HepG2 (cell line): ENCODE data around the gene COPB2. TPM values are rescaled to one million over a fixed set of nuclear protein-coding genes. Genes with fewer than 3 reads are reported as not detected.
A peak's percentile ranks its signal among the peaks of the same experiment; 100 is the strongest.

ENCODE experiments used
- ASH2L ChIP-seq: fragments of 300-600, 200-600 bp; sonication (generic); IDR thresholded peaks from 2 replicates; pipeline ENCODE4 v1.7.0; 2017; ENCODE audit warnings: low read depth, mild to moderate bottlenecking, moderate library complexity, mixed read lengths, low read length; ENCODE audit not compliant: insufficient read length
- EEA1 ChIP-seq: sonication (generic); formaldehyde crosslinking; IDR thresholded peaks from 2 replicates; pipeline ENCODE4 v1.5.1; 2020; ENCODE audit warnings: mild to moderate bottlenecking, missing genetic modification reagents, borderline replicate concordance
- EZH2 ChIP-seq: conservative IDR thresholded peaks from 2 replicates; pipeline ENCODE4 v1.6.1; 2012; ENCODE audit warnings: mild to moderate bottlenecking, low read depth, low read length, moderate library complexity
- GABPA ChIP-seq, 2 experiments: IDR thresholded peaks; 2 replicates each; pipeline ENCODE4 v1.6.1; 2011 to 2016; ENCODE audit warnings: low read depth in 2 of 2, low read length in 1 of 2, missing biosample characterization in 1 of 2, missing genetic modification characterization in 1 of 2
- HNRNPLL ChIP-seq: fragments of 200-400 bp; formaldehyde crosslinking; IDR thresholded peaks from 2 replicates; pipeline ENCODE4 v1.6.1; 2017; ENCODE audit warnings: mild to moderate bottlenecking, low read depth, low read length; ENCODE audit not compliant: poor library complexity, severe bottlenecking
- NR2F1 ChIP-seq, 2 experiments: fragments of 450-650 bp in 1 of 2; formaldehyde crosslinking in 1 of 2; IDR thresholded peaks; 2 replicates each; pipeline versions ENCODE4 v1.5.0 to v1.6.1; 2016 to 2020; ENCODE audit warnings: mild to moderate bottlenecking in 1 of 2, missing compliant biosample characterization in 1 of 2, missing genetic modification reagents in 1 of 2, moderate library complexity in 1 of 2
- SIN3A ChIP-seq: IDR thresholded peaks from 2 replicates; pipeline ENCODE4 v1.6.1; 2011; ENCODE audit warnings: low read depth, mild to moderate bottlenecking, control low read depth, low read length, borderline replicate concordance
- SRSF9 ChIP-seq: fragments of 200-400 bp; formaldehyde crosslinking; IDR thresholded peaks from 2 replicates; pipeline ENCODE4 v1.6.1; 2018; ENCODE audit warnings: borderline replicate concordance, mild to moderate bottlenecking, low read depth, low read length; ENCODE audit not compliant: insufficient read depth, poor library complexity, severe bottlenecking
- TEAD2 ChIP-seq: sonication (generic); formaldehyde crosslinking; IDR thresholded peaks from 2 replicates; pipeline ENCODE4 v1.9.0; 2021; ENCODE audit warnings: missing genetic modification reagents
- ZBTB33 ChIP-seq: sonication (generic); formaldehyde crosslinking; IDR thresholded peaks from 2 replicates; pipeline ENCODE4 v1.4.0; 2020; ENCODE audit warnings: missing genetic modification reagents
- ZGPAT ChIP-seq: IDR thresholded peaks from 2 replicates; pipeline ENCODE4 v1.6.1; 2016; ENCODE audit warnings: mild to moderate bottlenecking
- ZNF431 ChIP-seq: sonication (generic); formaldehyde crosslinking; IDR thresholded peaks from 2 replicates; pipeline ENCODE4 v1.9.0; 2022; ENCODE audit warnings: missing genetic modification reagents, low read depth, mild to moderate bottlenecking, borderline replicate concordance
- ZNF605 ChIP-seq: sonication (generic); formaldehyde crosslinking; IDR thresholded peaks from 2 replicates; pipeline ENCODE4 v1.8.0; 2022; ENCODE audit warnings: mild to moderate bottlenecking, missing genetic modification reagents
- ZSCAN22 ChIP-seq: sonication (generic); formaldehyde crosslinking; IDR thresholded peaks from 2 replicates; pipeline ENCODE4 v1.4.0; 2020; ENCODE audit warnings: mild to moderate bottlenecking, missing genetic modification reagents
- polyA plus RNA-seq, 8 experiments: library from polyadenylated mRNA; depleted of rRNA in 3 of 8; stranded (reverse) in 7 of 8; unstranded in 1 of 8; fragments of >200 nt; fragmentation: Illumina TruSeq in 4 of 8; extraction: Trizol in 4 of 8; gene quantifications; 2 replicates each; pipeline versions ENCODE4 v1.2.1 to v1.2.3, GENCODE V29; 2011 to 2016; ENCODE audit warnings: low read depth in 4 of 8, missing spikeins in 1 of 8, mixed read lengths in 1 of 8; ENCODE audit not compliant: insufficient read depth in 1 of 8
- total RNA-seq, 5 experiments: library from RNA; depleted of rRNA; stranded (reverse); fragments of >200 nt; fragmentation: Illumina TruSeq; extraction: Trizol; gene quantifications; 2 replicates each; pipeline ENCODE4 v1.2.3, GENCODE V29; 2016; ENCODE audit warnings: low read depth in 1 of 5

COPB2 gene
- total and polyA plus RNA-seq, 2 of the 13 experiments (the other 11 are each of a cell fraction or from before 2014, with no cell fraction given): 83.3 to 217 TPM

DNA sequence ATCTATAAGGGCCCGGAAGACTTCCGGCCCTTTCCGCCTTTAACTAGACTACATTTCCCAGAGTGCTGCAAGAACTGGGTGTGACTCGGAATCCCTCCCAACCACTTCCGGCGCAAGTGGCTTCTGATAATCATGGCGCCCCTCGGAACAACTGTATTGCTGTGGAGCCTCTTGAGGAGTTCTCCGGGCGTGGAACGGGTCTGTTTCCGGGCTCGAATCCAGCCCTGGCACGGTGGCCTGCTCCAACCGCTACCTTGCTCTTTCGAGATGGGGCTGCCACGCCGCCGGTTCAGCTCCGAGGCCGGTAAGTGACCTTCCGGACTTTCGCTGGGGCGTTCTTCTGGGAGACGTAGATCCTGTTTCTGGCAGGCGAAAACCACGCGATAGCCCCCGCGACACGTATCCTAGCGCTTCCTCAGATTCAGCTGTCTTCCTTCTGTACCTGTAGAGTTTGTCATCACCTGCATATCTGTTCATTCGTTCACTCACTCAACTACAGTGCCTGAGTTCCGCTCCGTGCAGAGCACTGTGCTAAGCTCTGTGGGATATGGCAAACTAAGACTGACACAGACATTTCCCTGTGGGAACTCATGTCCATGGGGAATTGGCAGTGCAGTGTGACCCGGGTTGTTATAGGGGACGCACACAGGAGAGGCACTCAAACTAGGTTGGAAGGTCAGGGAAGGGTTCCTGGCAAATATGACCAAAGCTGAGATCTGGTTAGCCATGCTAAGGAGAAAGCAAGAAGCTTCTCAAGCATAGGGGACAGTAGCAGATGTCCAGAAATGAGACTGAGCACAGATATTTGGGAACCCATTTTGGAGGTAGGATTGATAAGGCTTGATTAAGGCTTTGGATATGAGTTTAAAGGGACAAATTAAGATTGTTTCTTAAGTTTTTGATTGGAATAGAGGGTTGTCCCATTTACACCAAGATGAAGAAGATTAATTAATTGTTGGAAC is 45.3 kb downstream of the COPB2 start, which contains the start of gene MRPS22 (continued):
- TF ChIP-seq ZGPAT: peak; percentile 11; the same call in 1 of the 2 replicates
- no peak for TF ChIP-seq ZSCAN22
- peak; percentile 26; the same call in 1 of the 2 replicates for TF ChIP-seq EEA1
- no peak for TF ChIP-seq SRSF9
- TF ChIP-seq ZNF431 (CRISPR knock-in tag): no peak
- no peak for TF ChIP-seq TEAD2
- no peak; the same call in 1 of the 2 replicates for TF ChIP-seq ZBTB33 (CRISPR knock-in tag)
- no peak for TF ChIP-seq HNRNPLL
- peak; percentile 70; the same call in 1 of the 2 replicates for TF ChIP-seq SIN3A
- no peak for TF ChIP-seq EZH2
- TF ChIP-seq ASH2L: peak; percentile 96
- TF ChIP-seq GABPA (IDR thresholded peaks at IDR 0.05; ENCODE audit: low read depth, low read length): peak; percentile 85
- peak; percentile 94 for TF ChIP-seq GABPA (CRISPR knock-in tag; IDR thresholded peaks at IDR 0.05; ENCODE audit: low read depth)
- 0 out of 2 replicates have a peak, but pooled peaks have one; percentile 48 for TF ChIP-seq ZNF605 (CRISPR knock-in tag)
- peak in 1 of 2 experiments; percentile 59; a peak in 3 of 4 replicates for TF ChIP-seq NR2F1 (CRISPR knock-in tag; IDR thresholded peaks at IDR 0.05)
